GM23248 (cell line): ENCODE results near the gene ADAMTS18.

Experiments
- EZH2 ChIP-seq: fragments of 200-600 bp; sonication (generic); IDR thresholded peaks from 2 replicates; pipeline ENCODE4 v1.6.1; 2018; ENCODE audit warnings: antibody characterized with exemption, mild to moderate bottlenecking; ENCODE audit not compliant: insufficient read depth, poor library complexity, severe bottlenecking
- EZH2phosphoT487 ChIP-seq: fragments of 200-600 bp; sonication (generic); IDR thresholded peaks from 2 replicates; pipeline ENCODE4 v1.6.1; 2018; ENCODE audit warnings: antibody characterized with exemption, moderate library complexity, mild to moderate bottlenecking, low read depth; ENCODE audit not compliant: insufficient read depth

GRCh38 chr16:77323695-77324094 lies 111.1 kb downstream of the ADAMTS18 start:
- TF ChIP-seq EZH2 (no peak), EZH2phosphoT487 (no peak)
